Right lobe of liver (tissue), 6 donors: ENCODE data around the gene SUPT4H1. TPM values are rescaled to one million over a fixed set of nuclear protein-coding genes. Genes with fewer than 3 reads are reported as not detected.

ENCODE experiments used
- ATAC-seq, 4 donors: fragments of 200-7000 bp; cut with Tn5 transposase; one replicate each; pipeline ENCODE4 v1.9.1; 2020; ENCODE audit warnings: mild to moderate bottlenecking in 4 of 4, moderate library complexity in 4 of 4
- DNase-seq, 3 donors: peaks; one replicate each; pipeline ENCODE4 v3.0.0-alpha.2; 2020
- H3K27ac ChIP-seq, 3 donors: fragments of 200-600 bp; one replicate each; pipeline ENCODE4 v1.8.0; 2022
- H3K27me3 ChIP-seq, 2 donors: fragments of 200-600 bp; one replicate each; pipeline ENCODE4 v1.8.0; 2022
- H3K36me3 ChIP-seq, 4 donors: fragments of 200-600 bp; sonication (generic) in 1 of 4; one replicate each; pipeline versions ENCODE4 v1.5.1 to v1.8.0; 2017 to 2022; ENCODE audit warnings: control low read depth in 1 of 4
- H3K4me1 ChIP-seq, 4 donors: fragments of 200-600 bp; sonication (generic) in 1 of 4; one replicate each; pipeline versions ENCODE4 v1.5.1 to v1.8.0; 2017 to 2022; ENCODE audit warnings: control low read depth in 1 of 4
- H3K4me3 ChIP-seq, 3 donors: fragments of 200-600 bp; one replicate each; pipeline ENCODE4 v1.8.0; 2022
- H3K9me3 ChIP-seq, 4 donors: fragments of 200-600 bp; sonication (generic) in 1 of 4; one replicate each; pipeline versions ENCODE4 v1.5.1 to v1.8.0; 2017 to 2022; ENCODE audit warnings: control low read depth in 1 of 4
- POLR2A ChIP-seq: fragments of 450-650 bp; IDR thresholded peaks from one replicate; pipeline ENCODE4 v1.6.1; 2017; ENCODE audit warnings: antibody characterized with exemption, mild to moderate bottlenecking
- WGBS: methylation state at CpG from one replicate; pipeline ENCODE4 v1.1.6; 2018; ENCODE audit warnings: low coverage, low lambda C conversion rate; ENCODE audit not compliant: insufficient coverage; ENCODE audit errors: missing lambda C conversion rate; 5-methylcytosine and 5-hydroxymethylcytosine counted together
- intact Hi-C, 2 donors: fragments of 100-400 bp; cut with DNase I; formaldehyde crosslinking; loops; one replicate each; pipeline versions ENCODE4 v1.11.2 to v1.14.1; 2022
- total RNA-seq, 6 experiments: library from RNA; depleted of rRNA in 2 of 6; stranded (reverse); fragments of >200 nt in 2 of 6; fragmentation: NEBNext Ultra II Directional in 3 of 6; extraction: Animal tissue kit (Norgen Biotek cat#: 25700) in 3 of 6; gene quantifications; one replicate each; pipeline versions ENCODE4 v1.1.0 to v1.2.4, GENCODE V29; 2016 to 2023
- TF ChIP-seq, protein P1 (sequence below), 4 donors: fragments of 200-600 bp in 3 of 4; fragments of 450-650 bp in 1 of 4; IDR thresholded peaks; one replicate each; pipeline versions ENCODE4 v1.5.1 to v1.8.0; 2016 to 2022; ENCODE audit warnings: antibody characterized with exemption in 4 of 4, mild to moderate bottlenecking in 2 of 4
- donor health status: DM: no; HTN: yes; CAD: no.
- donor health status: DM: no; HTN: no; CAD: no.
- donor health status: DM: no; HTN: no; CAD: no.
- donor health status: DM: no; HTN: yes; CAD: no.
- donor health status: DM: no; HTN: yes; CAD: no.

SUPT4H1 gene
- total RNA-seq, 6 experiments from 2014 or later, result 24.8 to 50.9 (median 37.0) TPM

- no peaks in the 10 kb centered on the region for H3K36me3 ChIP-seq
- TF ChIP-seq POLR2A, result no peak
- TF ChIP-seq, protein P1, sequence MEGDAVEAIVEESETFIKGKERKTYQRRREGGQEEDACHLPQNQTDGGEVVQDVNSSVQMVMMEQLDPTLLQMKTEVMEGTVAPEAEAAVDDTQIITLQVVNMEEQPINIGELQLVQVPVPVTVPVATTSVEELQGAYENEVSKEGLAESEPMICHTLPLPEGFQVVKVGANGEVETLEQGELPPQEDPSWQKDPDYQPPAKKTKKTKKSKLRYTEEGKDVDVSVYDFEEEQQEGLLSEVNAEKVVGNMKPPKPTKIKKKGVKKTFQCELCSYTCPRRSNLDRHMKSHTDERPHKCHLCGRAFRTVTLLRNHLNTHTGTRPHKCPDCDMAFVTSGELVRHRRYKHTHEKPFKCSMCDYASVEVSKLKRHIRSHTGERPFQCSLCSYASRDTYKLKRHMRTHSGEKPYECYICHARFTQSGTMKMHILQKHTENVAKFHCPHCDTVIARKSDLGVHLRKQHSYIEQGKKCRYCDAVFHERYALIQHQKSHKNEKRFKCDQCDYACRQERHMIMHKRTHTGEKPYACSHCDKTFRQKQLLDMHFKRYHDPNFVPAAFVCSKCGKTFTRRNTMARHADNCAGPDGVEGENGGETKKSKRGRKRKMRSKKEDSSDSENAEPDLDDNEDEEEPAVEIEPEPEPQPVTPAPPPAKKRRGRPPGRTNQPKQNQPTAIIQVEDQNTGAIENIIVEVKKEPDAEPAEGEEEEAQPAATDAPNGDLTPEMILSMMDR (IDR thresholded peaks at IDR 0.05), result no peak
- no peak overlapping the region for H3K4me3 ChIP-seq
- peak in 2 of 3 donors; percentile 22 to 36 for DNase-seq
- no peaks in the 10 kb centered on the region for H3K4me1 ChIP-seq
- H3K27me3 ChIP-seq, result no peaks in the 10 kb centered on the region
- no peak overlapping the region for H3K27ac ChIP-seq
- no peaks in the 10 kb centered on the region for H3K9me3 ChIP-seq
- intact Hi-C loops, result loop anchor here (5.0 kb wide), 2 partner anchors 117 to 132 kb away; no protein-coding TSS in a partner anchor
- no peak for ATAC-seq
- 87% methylated on average over 3 of the region's 6 CpGs for WGBS
Observed at GRCh38 chr17:58315281-58315711, 36.7 kb downstream of the SUPT4H1 start.

DNA sequence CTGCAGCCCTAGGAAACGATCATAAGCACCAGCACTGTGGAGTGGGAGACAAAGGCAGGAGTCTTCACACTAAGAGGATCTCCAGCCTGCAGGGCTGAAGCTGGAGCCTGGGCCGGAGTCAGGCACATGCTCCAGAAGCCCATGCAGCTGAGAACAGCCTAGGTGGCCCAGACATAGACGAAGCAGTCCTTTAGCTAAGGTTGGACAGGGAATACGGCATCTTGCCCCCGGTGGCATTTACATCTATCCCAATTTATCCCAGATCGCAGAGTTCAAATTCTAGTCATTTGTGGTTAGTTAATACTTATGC is 37.3 kb downstream of the SUPT4H1 start:
- H3K36me3 ChIP-seq, result no peaks in the 10 kb centered on the region
- ATAC-seq, result no peak
- H3K27ac ChIP-seq, result no peak overlapping the region
- no peaks in the 10 kb centered on the region for H3K27me3 ChIP-seq
- no peak overlapping the region for H3K4me3 ChIP-seq
- WGBS, result 83% methylated on average over 4 of the region's 6 CpGs
- DNase-seq, result no peak
- intact Hi-C loops, result loop anchor here (5.0 kb wide), 2 partner anchors 118 to 133 kb away; no protein-coding TSS in a partner anchor
- H3K9me3 ChIP-seq, result no peaks in the 10 kb centered on the region
- TF ChIP-seq, protein P1 (IDR thresholded peaks at IDR 0.05), result no peak
- no peak for TF ChIP-seq POLR2A
- no peaks in the 10 kb centered on the region for H3K4me1 ChIP-seq

GRCh38 chr17:58313815-58314705 is 37.9 kb downstream of the SUPT4H1 start:
- Histone ChIP-seq H3K27me3 (no peaks in the 10 kb centered on the region), H3K4me3 (no peak overlapping the region), H3K27ac (no peak overlapping the region), H3K36me3 (no peaks in the 10 kb centered on the region), H3K4me1 (no peaks in the 10 kb centered on the region), H3K9me3 (no peaks in the 10 kb centered on the region)
- DNase-seq (no peak), ATAC-seq (no peak)
- 80% methylated on average over 7 of the region's 7 CpGs for WGBS
- TF ChIP-seq, protein P1 (IDR thresholded peaks at IDR 0.05), result no peak
- no peak for TF ChIP-seq POLR2A
- intact Hi-C loops, result no loop called here

GRCh38 chr17:58312829-58313228 is 39.2 kb downstream of the SUPT4H1 start:
- Histone ChIP-seq H3K4me3 (no peak overlapping the region), H3K9me3 (no peaks in the 10 kb centered on the region), H3K27me3 (no peaks in the 10 kb centered on the region), H3K36me3 (no peaks in the 10 kb centered on the region), H3K4me1 (no peaks in the 10 kb centered on the region), H3K27ac (no peak overlapping the region)
- DNase-seq (no peak), ATAC-seq (no peak)
- 50% methylated on average over 1 of the region's 1 CpG for WGBS
- intact Hi-C loops, result no loop called here
- no peak for TF ChIP-seq POLR2A
- TF ChIP-seq, protein P1 (IDR thresholded peaks at IDR 0.05), result no peak
